Fibroblast of gingiva (primary cell): ENCODE results near the gene SPECC1.

Experiments used
- DNase-seq: peaks from one replicate; pipeline ENCODE4 v3.0.0-alpha.2; 2011; ENCODE audit warnings: low read depth

Gene SPECC1

GRCh38 chr17:20207262-20207985, 198.3 kb downstream of the SPECC1 start:
- no peak for DNase-seq

- DNase-seq: no peak
Observed at GRCh38 chr17:20208717-20209116, 199.6 kb downstream of the SPECC1 start.

- DNase-seq: no peak
Observed at GRCh38 chr17:20210180-20210579, 201.0 kb downstream of the SPECC1 start.

GRCh38 chr17:20210614-20211013, 201.5 kb downstream of the SPECC1 start:
- no peak for DNase-seq

- no peak for DNase-seq
Observed at GRCh38 chr17:20211246-20211645, 202.1 kb downstream of the SPECC1 start.

GRCh38 chr17:20213449-20213848, 204.3 kb downstream of the SPECC1 start:
- no peak for DNase-seq

- DNase-seq: no peak
Observed at GRCh38 chr17:20214794-20215193, 205.6 kb downstream of the SPECC1 start.

- DNase-seq: no peak
Observed at GRCh38 chr17:20216154-20216815, 207.1 kb downstream of the SPECC1 start.

- no peak for DNase-seq
Observed at GRCh38 chr17:20216853-20217252, 207.7 kb downstream of the SPECC1 start.

- no peak for DNase-seq
Observed at GRCh38 chr17:20217677-20218076, 208.5 kb downstream of the SPECC1 start.

GRCh38 chr17:20218272-20218671, 209.1 kb downstream of the SPECC1 start:
- no peak for DNase-seq

- DNase-seq: no peak
Observed at GRCh38 chr17:20223808-20224328, 214.7 kb downstream of the SPECC1 start.

- DNase-seq: no peak
Observed at GRCh38 chr17:20224379-20224778, 215.2 kb downstream of the SPECC1 start.

GRCh38 chr17:20225162-20226115, 216.3 kb downstream of the SPECC1 start:
- DNase-seq: no peak

GRCh38 chr17:20226814-20227482, 217.8 kb downstream of the SPECC1 start:
- DNase-seq: peak; percentile 73

- peak; percentile 35 for DNase-seq
Observed at GRCh38 chr17:20227720-20228370, 218.7 kb downstream of the SPECC1 start.

GRCh38 chr17:20228410-20228809, 219.3 kb downstream of the SPECC1 start:
- DNase-seq: no peak

- DNase-seq: no peak
Observed at GRCh38 chr17:20228860-20229259, 219.7 kb downstream of the SPECC1 start.

- no peak for DNase-seq
Observed at GRCh38 chr17:20230924-20231323, 221.8 kb downstream of the SPECC1 start.

GRCh38 chr17:20232611-20233010, 223.5 kb downstream of the SPECC1 start:
- no peak for DNase-seq

GRCh38 chr17:20234276-20234675, 225.1 kb downstream of the SPECC1 start:
- DNase-seq: no peak
